Measurements from ENCODE around the gene NDRG4. TPM values are rescaled to one million over a fixed set of nuclear protein-coding genes. Genes with fewer than 3 reads are reported as not detected.

NDRG4 gene
- total and polyA plus RNA-seq, 4 donors, result 5.3 to 18.7 (median 14.2) TPM

DNA sequence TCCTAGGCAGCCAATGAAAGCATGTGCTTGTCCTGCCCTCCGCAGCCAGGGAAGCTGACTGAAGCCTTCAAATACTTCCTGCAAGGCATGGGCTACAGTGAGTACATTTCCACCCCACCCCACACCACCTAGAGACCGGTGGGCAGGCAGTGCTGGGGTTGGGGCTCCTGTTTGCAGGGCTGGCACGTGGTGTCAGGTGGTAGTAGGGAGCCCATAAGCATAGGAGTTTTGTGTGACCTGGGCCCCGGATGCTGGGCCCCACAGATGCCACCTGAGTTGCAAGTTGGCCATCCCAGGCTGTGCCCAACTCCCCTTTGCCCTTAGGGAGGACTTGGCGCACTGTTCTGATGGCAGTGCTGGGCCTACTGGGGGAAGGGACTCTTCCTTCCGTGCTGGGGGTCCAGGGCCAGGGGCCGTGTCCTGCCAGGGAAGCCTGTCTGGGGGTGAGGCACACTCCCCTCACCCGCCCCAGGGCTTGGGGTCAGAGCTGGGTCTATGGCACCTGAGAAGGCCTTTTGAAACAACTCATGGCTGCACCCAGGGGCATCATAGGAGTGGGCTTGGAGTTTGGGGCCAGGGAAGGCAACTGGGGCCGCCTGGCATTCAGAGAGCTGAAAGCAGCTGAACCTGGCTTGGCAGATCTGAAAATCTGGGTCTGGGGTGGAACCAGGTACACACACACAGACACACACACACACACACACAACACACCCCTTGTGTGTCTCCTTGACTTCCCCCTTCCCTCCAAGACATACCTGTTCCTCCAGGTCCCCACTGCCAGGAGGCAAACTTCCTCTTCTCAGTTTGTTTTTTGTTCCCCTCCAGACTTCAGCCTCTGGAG, 9.5 kb downstream of the NDRG4 start:
- H3K9me3 ChIP-seq (ENCODE audit: control insufficient read depth in 4 of 4, insufficient read depth in 3 of 4, low read length in 3 of 4), result no peaks in the 10 kb centered on the region
- ATAC-seq (ENCODE audit: insufficient read depth, low FRiP score) (no peak), DNase-seq (no peak)
- H3K4me3 ChIP-seq, result no peak overlapping the region
- TF ChIP-seq, protein P1, sequence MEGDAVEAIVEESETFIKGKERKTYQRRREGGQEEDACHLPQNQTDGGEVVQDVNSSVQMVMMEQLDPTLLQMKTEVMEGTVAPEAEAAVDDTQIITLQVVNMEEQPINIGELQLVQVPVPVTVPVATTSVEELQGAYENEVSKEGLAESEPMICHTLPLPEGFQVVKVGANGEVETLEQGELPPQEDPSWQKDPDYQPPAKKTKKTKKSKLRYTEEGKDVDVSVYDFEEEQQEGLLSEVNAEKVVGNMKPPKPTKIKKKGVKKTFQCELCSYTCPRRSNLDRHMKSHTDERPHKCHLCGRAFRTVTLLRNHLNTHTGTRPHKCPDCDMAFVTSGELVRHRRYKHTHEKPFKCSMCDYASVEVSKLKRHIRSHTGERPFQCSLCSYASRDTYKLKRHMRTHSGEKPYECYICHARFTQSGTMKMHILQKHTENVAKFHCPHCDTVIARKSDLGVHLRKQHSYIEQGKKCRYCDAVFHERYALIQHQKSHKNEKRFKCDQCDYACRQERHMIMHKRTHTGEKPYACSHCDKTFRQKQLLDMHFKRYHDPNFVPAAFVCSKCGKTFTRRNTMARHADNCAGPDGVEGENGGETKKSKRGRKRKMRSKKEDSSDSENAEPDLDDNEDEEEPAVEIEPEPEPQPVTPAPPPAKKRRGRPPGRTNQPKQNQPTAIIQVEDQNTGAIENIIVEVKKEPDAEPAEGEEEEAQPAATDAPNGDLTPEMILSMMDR (IDR thresholded peaks at IDR 0.05; ENCODE audit: control extremely low read depth, extremely low read depth), result no peak
- H3K4me1 ChIP-seq (ENCODE audit: control insufficient read depth in 5 of 5, insufficient read depth in 5 of 5, low read length in 5 of 5), result no peaks in the 10 kb centered on the region
- no peak overlapping the region for H3K27ac ChIP-seq (ENCODE audit: low read depth in 1 of 2, low read length in 1 of 2)
- WGBS, 2 donors, result 92 to 95% methylated on average over 9 of the region's 9 CpGs
- no peak overlapping the region for H3K9ac ChIP-seq (ENCODE audit: insufficient read depth in 1 of 2, low read length in 2 of 2)
- no peaks in the 10 kb centered on the region for H3K27me3 ChIP-seq (ENCODE audit: control insufficient read depth in 3 of 3, insufficient read depth in 3 of 3, low read length in 2 of 3)
- H3K36me3 ChIP-seq (ENCODE audit: control insufficient read depth in 4 of 4, insufficient read depth in 4 of 4, low read length in 4 of 4), result peaks cover 0 to 17% (median 0%) of the 10 kb centered on the region in 4 donors

DNA sequence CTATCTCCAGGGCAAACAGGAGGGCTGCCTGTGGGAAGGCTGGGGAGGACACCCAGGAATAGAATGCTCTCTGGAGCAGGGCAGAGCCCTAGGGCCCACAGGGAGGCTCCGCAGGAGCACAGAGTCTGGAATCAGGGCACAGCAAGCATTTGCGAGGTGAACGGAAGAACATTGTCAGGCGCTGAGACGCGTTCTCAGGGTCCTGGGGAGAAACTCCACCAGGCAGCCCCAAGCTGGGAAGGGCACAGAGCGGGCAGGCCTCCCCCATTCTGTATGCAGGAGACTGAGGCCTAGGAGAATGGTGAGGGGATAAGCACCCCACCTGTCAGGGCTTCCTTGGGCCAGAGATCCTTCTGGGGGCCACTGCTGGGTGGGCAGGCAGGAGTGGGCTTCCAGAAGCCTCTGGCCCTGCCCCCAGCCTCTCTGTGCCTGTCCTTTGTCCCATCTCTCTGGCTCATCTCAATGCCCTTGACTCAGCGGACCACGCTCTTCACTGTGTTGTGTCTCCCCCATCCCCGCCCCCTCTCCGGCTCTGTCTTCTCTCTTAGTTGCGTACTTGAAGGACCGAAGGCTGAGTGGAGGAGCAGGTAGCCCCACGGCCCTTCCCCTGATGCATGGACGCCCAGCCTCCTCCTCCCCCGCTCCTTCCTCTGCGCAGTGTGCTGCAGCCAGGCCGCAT, 10.3 kb downstream of the NDRG4 start:
- H3K9me3 ChIP-seq (ENCODE audit: control insufficient read depth in 4 of 4, insufficient read depth in 3 of 4, low read length in 3 of 4), result no peaks in the 10 kb centered on the region
- peaks cover 0 to 3% (median 0%) of the 10 kb centered on the region in 5 donors for H3K4me1 ChIP-seq (ENCODE audit: control insufficient read depth in 5 of 5, insufficient read depth in 5 of 5, low read length in 5 of 5)
- H3K9ac ChIP-seq (ENCODE audit: insufficient read depth in 1 of 2, low read length in 2 of 2), result no peak overlapping the region
- no peaks in the 10 kb centered on the region for H3K27me3 ChIP-seq (ENCODE audit: control insufficient read depth in 3 of 3, insufficient read depth in 3 of 3, low read length in 2 of 3)
- peaks cover 0 to 17% (median 0%) of the 10 kb centered on the region in 4 donors for H3K36me3 ChIP-seq (ENCODE audit: control insufficient read depth in 4 of 4, insufficient read depth in 4 of 4, low read length in 4 of 4)
- H3K4me3 ChIP-seq, result no peak overlapping the region
- ATAC-seq (ENCODE audit: insufficient read depth, low FRiP score) (no peak), DNase-seq (no peak)
- WGBS, 2 donors, result 91 to 96% methylated on average over 18 of the region's 18 CpGs
- TF ChIP-seq, protein P1 (IDR thresholded peaks at IDR 0.05; ENCODE audit: control extremely low read depth, extremely low read depth), result no peak
- H3K27ac ChIP-seq (ENCODE audit: low read depth in 1 of 2, low read length in 1 of 2), result no peak overlapping the region

DNA sequence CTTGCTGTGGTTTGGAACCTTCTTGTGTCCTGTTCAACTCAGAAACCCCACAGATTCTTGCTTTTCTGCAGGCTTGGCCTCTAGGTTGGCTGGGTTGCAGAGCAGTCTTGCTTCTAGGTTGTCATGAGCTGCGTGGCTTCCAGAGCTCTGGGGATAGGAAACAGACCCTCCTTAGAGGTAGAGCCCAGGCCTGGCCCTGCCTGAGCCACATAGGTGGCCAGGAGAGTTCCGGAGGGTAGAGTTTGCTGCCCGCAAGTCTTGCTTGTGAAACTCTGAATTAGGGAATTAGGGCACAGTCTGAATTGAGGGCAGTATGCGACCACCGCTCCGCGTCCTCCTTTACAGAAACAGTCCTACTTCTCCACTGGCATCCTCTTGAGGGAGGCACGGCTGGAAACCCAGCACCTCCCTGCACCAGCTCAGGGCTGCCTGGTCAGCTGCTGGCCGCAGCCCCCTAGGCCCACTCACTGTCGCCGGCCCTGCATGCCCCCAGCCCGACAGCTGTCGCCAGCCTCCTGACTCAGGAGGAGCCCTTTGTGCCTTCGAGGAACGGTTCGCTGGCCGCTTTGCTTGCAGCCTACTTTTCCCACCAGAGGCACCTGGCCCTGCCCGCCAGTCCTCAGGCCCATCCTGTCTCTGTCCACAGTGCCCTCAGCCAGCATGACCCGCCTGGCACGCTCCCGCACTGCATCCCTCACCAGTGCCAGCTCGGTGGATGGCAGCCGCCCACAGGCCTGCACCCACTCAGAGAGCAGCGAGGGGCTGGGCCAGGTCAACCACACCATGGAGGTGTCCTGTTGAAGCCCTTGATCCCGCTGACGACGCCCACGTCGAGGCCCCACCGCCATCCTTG, 11.1 kb downstream of the NDRG4 start:
- TF ChIP-seq, protein P1 (IDR thresholded peaks at IDR 0.05; ENCODE audit: control extremely low read depth, extremely low read depth), result no peak
- no peaks in the 10 kb centered on the region for H3K27me3 ChIP-seq (ENCODE audit: control insufficient read depth in 3 of 3, insufficient read depth in 3 of 3, low read length in 2 of 3)
- H3K9ac ChIP-seq (ENCODE audit: insufficient read depth in 1 of 2, low read length in 2 of 2), result no peak overlapping the region
- peaks cover 0 to 17% (median 0%) of the 10 kb centered on the region in 4 donors for H3K36me3 ChIP-seq (ENCODE audit: control insufficient read depth in 4 of 4, insufficient read depth in 4 of 4, low read length in 4 of 4)
- peaks cover 0 to 3% (median 0%) of the 10 kb centered on the region in 5 donors for H3K4me1 ChIP-seq (ENCODE audit: control insufficient read depth in 5 of 5, insufficient read depth in 5 of 5, low read length in 5 of 5)
- H3K27ac ChIP-seq (ENCODE audit: low read depth in 1 of 2, low read length in 1 of 2), result no peak overlapping the region
- ATAC-seq (ENCODE audit: insufficient read depth, low FRiP score) (no peak), DNase-seq (no peak)
- 90 to 93% methylated on average over 25 to 30 of the region's 30 CpGs for WGBS, 2 donors
- no peak overlapping the region for H3K4me3 ChIP-seq
- H3K9me3 ChIP-seq (ENCODE audit: control insufficient read depth in 4 of 4, insufficient read depth in 3 of 4, low read length in 3 of 4), result no peaks in the 10 kb centered on the region

Measured in lung (tissue), 12 donors.